GM23248 (cell line): ENCODE data around the gene WIZ.

Experiments used
- EZH2 ChIP-seq: fragments of 200-600 bp; sonication (generic); IDR thresholded peaks from 2 replicates; pipeline ENCODE4 v1.6.1; 2018; ENCODE audit warnings: antibody characterized with exemption, mild to moderate bottlenecking; ENCODE audit not compliant: insufficient read depth, poor library complexity, severe bottlenecking
- EZH2phosphoT487 ChIP-seq: fragments of 200-600 bp; sonication (generic); IDR thresholded peaks from 2 replicates; pipeline ENCODE4 v1.6.1; 2018; ENCODE audit warnings: antibody characterized with exemption, moderate library complexity, mild to moderate bottlenecking, low read depth; ENCODE audit not compliant: insufficient read depth

DNA sequence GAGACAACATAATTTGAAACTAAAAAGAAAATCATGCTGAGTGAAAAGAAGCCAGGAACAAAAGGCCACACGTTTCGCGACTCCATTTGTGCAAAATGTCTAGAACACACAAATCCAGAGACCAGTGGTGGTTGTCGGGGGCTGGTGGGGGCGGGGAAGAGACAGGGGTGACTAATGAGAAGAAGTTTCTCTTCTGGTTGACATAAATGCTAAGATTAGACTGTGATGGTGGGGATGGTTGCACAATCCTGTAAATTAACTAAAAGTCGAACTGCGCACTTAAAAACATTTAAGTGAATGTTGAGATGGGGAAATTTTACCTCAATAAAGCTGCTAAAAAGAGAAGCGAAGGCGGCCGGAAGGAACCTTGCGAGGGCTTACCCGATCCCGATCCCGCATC, 77.3 kb downstream of the WIZ start:
- TF ChIP-seq EZH2 (no peak), EZH2phosphoT487 (no peak)
